Measurements from ENCODE around the gene VMAC.

DNA sequence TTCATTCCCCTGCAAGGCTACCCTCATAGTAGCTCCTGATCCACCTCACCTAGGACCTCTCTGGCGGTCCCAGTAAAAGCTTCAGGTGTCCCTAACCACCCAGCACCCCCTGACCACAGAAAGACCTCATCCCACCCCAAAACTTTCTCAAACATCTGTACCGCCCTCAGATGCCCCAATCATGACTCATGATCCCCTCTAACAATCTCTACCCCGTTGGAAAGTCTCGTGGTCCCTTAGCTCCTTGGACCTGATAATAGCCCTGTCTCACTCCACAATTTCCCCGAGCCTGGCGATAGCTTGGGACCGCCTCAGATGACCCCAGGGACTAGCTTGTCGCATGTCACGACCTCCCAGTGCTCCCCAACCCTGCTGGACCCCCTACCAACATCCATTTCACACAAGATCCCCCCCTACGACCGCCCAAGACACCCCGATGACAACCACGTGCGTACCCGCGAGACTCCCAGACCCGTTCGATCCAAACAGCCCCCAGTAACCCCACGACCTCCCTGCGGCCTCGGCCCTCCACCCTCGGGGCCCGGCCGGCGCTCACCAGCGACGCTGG is 1.5 kb upstream of the VMAC start:
- TF ChIP-seq HDGF (IDR thresholded peaks at IDR 0.05; ENCODE audit: borderline replicate concordance) (no peak), TARDBP (IDR thresholded peaks at IDR 0.05) (no peak), SP1 (IDR thresholded peaks at IDR 0.05) (no peak), FOXM1 (IDR thresholded peaks at IDR 0.05; ENCODE audit: borderline replicate concordance) (no peak)
